ENCODE measurements around the gene LARGE1.
A peak's percentile ranks its signal among the peaks of the same experiment; 100 is the strongest.
"Not testable (repeated sequence)": the region's sequence is repeated elsewhere in the genome, so short reads cannot be mapped to it uniquely, and the experiment has no call there.

The LARGE1 gene

GRCh38 chr22:33467620-33468095 is 452.6 kb downstream of the LARGE1 start:
- no peak for TF ChIP-seq POU2F2 (IDR thresholded peaks at IDR 0.05; ENCODE audit: low read depth, low read length)
- no peak for TF ChIP-seq TAF1 (IDR thresholded peaks at IDR 0.05; ENCODE audit: low read depth, low read length)
- no peak for TF ChIP-seq POLR2AphosphoS5 (IDR thresholded peaks at IDR 0.05; ENCODE audit: low read depth, low read length)
- TF ChIP-seq SPI1 (IDR thresholded peaks at IDR 0.05; ENCODE audit: low read depth, low read length) = no peak
- no peak for TF ChIP-seq PAX5 (IDR thresholded peaks at IDR 0.05; ENCODE audit: insufficient read depth, low read length, severe bottlenecking)
- TF ChIP-seq POLR2A (IDR thresholded peaks at IDR 0.05; ENCODE audit: low read depth, low read length) = no peak
- FAIRE-seq = no peak
- no peak for DNase-seq (ENCODE audit: insufficient read length, low spot score)

DNA sequence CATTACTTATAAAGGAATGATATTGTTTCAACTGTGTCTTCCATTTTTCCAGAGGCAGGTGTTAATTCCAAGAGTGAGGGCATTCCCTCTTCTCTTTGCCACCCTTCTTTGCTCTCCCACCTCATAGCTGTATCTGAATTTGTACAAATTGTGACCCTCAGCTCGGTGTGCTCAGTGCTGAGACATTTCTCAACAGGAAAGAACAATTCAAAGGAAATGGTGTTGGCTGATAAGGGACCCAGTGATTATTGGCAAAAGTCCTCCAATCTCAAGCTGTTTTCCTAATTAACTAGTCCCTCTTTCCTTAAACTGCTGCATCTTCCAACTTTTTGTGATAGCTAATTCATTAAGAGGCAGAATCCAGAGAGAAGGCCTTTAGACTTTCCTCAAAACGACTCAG is 453.2 kb downstream of the LARGE1 start:
- FAIRE-seq = no peak
- DNase-seq (ENCODE audit: insufficient read length, low spot score) = no peak
- TF ChIP-seq POLR2AphosphoS5 (IDR thresholded peaks at IDR 0.05; ENCODE audit: low read depth, low read length) = no peak
- no peak for TF ChIP-seq POLR2A (IDR thresholded peaks at IDR 0.05; ENCODE audit: low read depth, low read length)
- TF ChIP-seq SPI1 (IDR thresholded peaks at IDR 0.05; ENCODE audit: low read depth, low read length) = no peak
- no peak for TF ChIP-seq POU2F2 (IDR thresholded peaks at IDR 0.05; ENCODE audit: low read depth, low read length)
- TF ChIP-seq PAX5 (IDR thresholded peaks at IDR 0.05; ENCODE audit: insufficient read depth, low read length, severe bottlenecking) = no peak
- TF ChIP-seq TAF1 (IDR thresholded peaks at IDR 0.05; ENCODE audit: low read depth, low read length) = no peak

DNA sequence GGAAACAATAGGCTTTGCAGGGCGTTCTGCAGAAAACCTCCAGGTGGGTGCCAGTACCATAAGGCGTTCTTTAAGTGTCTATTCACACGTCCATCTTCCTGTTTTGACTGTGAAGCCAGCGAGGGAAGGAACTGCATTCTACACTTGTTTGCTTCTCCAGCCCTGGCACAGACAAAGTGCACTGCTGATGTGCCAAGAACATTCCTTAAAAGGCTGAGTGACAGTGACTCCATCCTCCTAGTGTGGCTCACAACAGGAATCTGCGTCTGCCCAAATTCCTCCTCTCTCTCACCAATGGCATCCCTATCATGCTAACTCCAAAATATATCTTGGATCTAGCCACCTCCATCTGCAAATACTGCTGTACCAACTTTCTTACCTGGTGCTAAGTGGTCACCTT is 454.7 kb downstream of the LARGE1 start:
- FAIRE-seq (no peak), DNase-seq (ENCODE audit: insufficient read length, low spot score) (no peak)
- TF ChIP-seq PAX5 (IDR thresholded peaks at IDR 0.05; ENCODE audit: insufficient read depth, low read length, severe bottlenecking) (no peak), POLR2AphosphoS5 (IDR thresholded peaks at IDR 0.05; ENCODE audit: low read depth, low read length) (no peak), SPI1 (IDR thresholded peaks at IDR 0.05; ENCODE audit: low read depth, low read length) (no peak), POLR2A (IDR thresholded peaks at IDR 0.05; ENCODE audit: low read depth, low read length) (no peak)

- TF ChIP-seq POU2F2 (IDR thresholded peaks at IDR 0.05; ENCODE audit: low read depth, low read length) (no peak), TAF1 (IDR thresholded peaks at IDR 0.05; ENCODE audit: low read depth, low read length) (no peak), POLR2A (IDR thresholded peaks at IDR 0.05; ENCODE audit: low read depth, low read length) (no peak), SPI1 (IDR thresholded peaks at IDR 0.05; ENCODE audit: low read depth, low read length) (no peak), PAX5 (IDR thresholded peaks at IDR 0.05; ENCODE audit: insufficient read depth, low read length, severe bottlenecking) (no peak), POLR2AphosphoS5 (IDR thresholded peaks at IDR 0.05; ENCODE audit: low read depth, low read length) (no peak)
- FAIRE-seq = peak; percentile 83
- DNase-seq (ENCODE audit: insufficient read length, low spot score) = no peak
These were observed 455.6 kb downstream of the LARGE1 start for GRCh38 chr22:33464698-33465097.

DNA sequence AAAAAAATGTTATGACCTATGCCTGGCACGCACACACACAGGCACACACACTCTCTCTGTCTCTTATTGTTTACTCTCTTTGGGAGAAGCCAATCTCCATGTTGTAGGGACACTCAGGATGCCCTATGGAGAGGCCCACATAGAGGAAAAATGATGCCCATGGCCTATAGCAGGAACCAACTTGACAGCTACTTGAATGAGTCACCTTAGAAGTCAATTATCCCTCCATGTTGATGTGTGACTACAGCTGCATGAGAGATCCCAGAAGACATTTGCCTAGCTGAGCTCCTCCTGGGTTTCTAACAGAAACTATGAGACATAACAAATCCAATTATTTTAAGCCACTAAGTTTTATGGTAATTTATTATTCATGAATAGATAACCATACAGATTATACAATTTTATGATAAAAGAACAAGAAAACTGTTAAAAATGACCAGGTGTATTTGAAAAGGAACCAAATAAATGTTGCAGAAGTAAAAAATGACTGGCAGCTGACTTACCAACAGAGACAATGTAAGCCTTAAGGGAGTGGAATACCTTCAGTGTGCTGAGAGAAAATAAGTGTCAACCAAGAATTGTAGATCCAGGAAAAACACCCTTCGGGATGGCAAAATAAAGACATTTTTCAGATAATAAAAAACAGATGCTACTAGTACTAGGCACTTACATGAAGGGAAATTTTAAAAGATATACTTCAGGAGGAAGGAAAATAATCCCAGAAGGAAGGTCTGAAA is 458.4 kb downstream of the LARGE1 start:
- no peak for TF ChIP-seq POLR2A (IDR thresholded peaks at IDR 0.05; ENCODE audit: low read depth, low read length)
- TF ChIP-seq SPI1 (IDR thresholded peaks at IDR 0.05; ENCODE audit: low read depth, low read length) = no peak
- TF ChIP-seq TAF1 (IDR thresholded peaks at IDR 0.05; ENCODE audit: low read depth, low read length) = no peak
- no peak for TF ChIP-seq PAX5 (IDR thresholded peaks at IDR 0.05; ENCODE audit: insufficient read depth, low read length, severe bottlenecking)
- no peak for TF ChIP-seq POU2F2 (IDR thresholded peaks at IDR 0.05; ENCODE audit: low read depth, low read length)
- no peak for TF ChIP-seq POLR2AphosphoS5 (IDR thresholded peaks at IDR 0.05; ENCODE audit: low read depth, low read length)
- no peak for DNase-seq (ENCODE audit: insufficient read length, low spot score)
- no peak for FAIRE-seq

- not testable (repeated sequence) for DNase-seq (ENCODE audit: insufficient read length, low spot score); FAIRE-seq
These were observed 459.0 kb downstream of the LARGE1 start for GRCh38 chr22:33461245-33461644.

DNA sequence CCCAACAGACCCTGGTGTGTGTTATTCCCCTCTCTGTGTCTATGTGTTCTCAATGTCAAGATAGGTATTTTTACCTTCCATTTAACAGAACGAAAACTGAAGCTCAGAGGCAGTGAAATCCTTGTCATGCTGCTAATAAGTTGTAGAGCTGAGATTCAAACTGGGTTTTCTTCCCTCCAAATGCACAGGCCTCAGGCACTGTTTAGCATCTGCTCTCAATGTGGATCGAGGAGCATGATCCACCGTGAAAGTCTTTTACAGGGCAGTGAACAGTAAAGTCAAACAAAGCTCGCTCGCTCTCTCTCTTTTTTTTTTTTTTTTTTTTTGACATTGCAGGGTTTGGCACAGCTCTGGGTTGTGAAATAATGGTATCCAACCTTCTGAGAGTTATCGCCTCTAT is 461.1 kb downstream of the LARGE1 start:
- no peak for TF ChIP-seq POLR2A (IDR thresholded peaks at IDR 0.05; ENCODE audit: low read depth, low read length)
- TF ChIP-seq TAF1 (IDR thresholded peaks at IDR 0.05; ENCODE audit: low read depth, low read length) = no peak
- TF ChIP-seq PAX5 (IDR thresholded peaks at IDR 0.05; ENCODE audit: insufficient read depth, low read length, severe bottlenecking) = no peak
- TF ChIP-seq POU2F2 (IDR thresholded peaks at IDR 0.05; ENCODE audit: low read depth, low read length) = no peak
- TF ChIP-seq POLR2AphosphoS5 (IDR thresholded peaks at IDR 0.05; ENCODE audit: low read depth, low read length) = no peak
- no peak for TF ChIP-seq SPI1 (IDR thresholded peaks at IDR 0.05; ENCODE audit: low read depth, low read length)
- FAIRE-seq (no peak), DNase-seq (ENCODE audit: insufficient read length, low spot score) (no peak)

- no peak for DNase-seq (ENCODE audit: insufficient read length, low spot score)
- FAIRE-seq = no peak
- TF ChIP-seq PAX5 (IDR thresholded peaks at IDR 0.05; ENCODE audit: insufficient read depth, low read length, severe bottlenecking) = no peak
- no peak for TF ChIP-seq SPI1 (IDR thresholded peaks at IDR 0.05; ENCODE audit: low read depth, low read length)
- TF ChIP-seq POLR2A (IDR thresholded peaks at IDR 0.05; ENCODE audit: low read depth, low read length) = no peak
- TF ChIP-seq POLR2AphosphoS5 (IDR thresholded peaks at IDR 0.05; ENCODE audit: low read depth, low read length) = no peak
- TF ChIP-seq POU2F2 (IDR thresholded peaks at IDR 0.05; ENCODE audit: low read depth, low read length) = no peak
- TF ChIP-seq TAF1 (IDR thresholded peaks at IDR 0.05; ENCODE audit: low read depth, low read length) = no peak
These were observed 463.8 kb downstream of the LARGE1 start for GRCh38 chr22:33456511-33456910.

- no peak for FAIRE-seq
- DNase-seq (ENCODE audit: insufficient read length, low spot score) = no peak
- TF ChIP-seq POLR2AphosphoS5 (IDR thresholded peaks at IDR 0.05; ENCODE audit: low read depth, low read length) = no peak
- TF ChIP-seq TAF1 (IDR thresholded peaks at IDR 0.05; ENCODE audit: low read depth, low read length) = no peak
- no peak for TF ChIP-seq POLR2A (IDR thresholded peaks at IDR 0.05; ENCODE audit: low read depth, low read length)
- TF ChIP-seq POU2F2 (IDR thresholded peaks at IDR 0.05; ENCODE audit: low read depth, low read length) = no peak
- TF ChIP-seq SPI1 (IDR thresholded peaks at IDR 0.05; ENCODE audit: low read depth, low read length) = no peak
- TF ChIP-seq PAX5 (IDR thresholded peaks at IDR 0.05; ENCODE audit: insufficient read depth, low read length, severe bottlenecking) = no peak
These were observed 465.2 kb downstream of the LARGE1 start for GRCh38 chr22:33455036-33455435.
